Peyer's patch (tissue), 4 donors: ENCODE results near the gene TOM1L2. TPM values are rescaled to one million over a fixed set of nuclear protein-coding genes. Genes with fewer than 3 reads are reported as not detected.
A peak's percentile ranks its signal among the peaks of the same experiment; 100 is the strongest.

Experiments
- DNase-seq, 3 donors: peaks; one replicate each; pipeline ENCODE4 v3.0.0-alpha.2; 2017 to 2019
- H3K27ac ChIP-seq, 4 donors: fragments of 200-600 bp; sonication (generic); one replicate each; pipeline ENCODE4 v1.5.1; 2016 to 2019
- H3K27me3 ChIP-seq, 2 donors: fragments of 200-600 bp; sonication (generic); one replicate each; pipeline ENCODE4 v1.5.1; 2019
- H3K36me3 ChIP-seq, 3 donors: fragments of 200-600 bp; sonication (generic); one replicate each; pipeline ENCODE4 v1.5.1; 2016 to 2019
- H3K4me1 ChIP-seq, 4 donors: fragments of 200-600 bp; sonication (generic); one replicate each; pipeline ENCODE4 v1.5.1; 2016 to 2019
- H3K4me3 ChIP-seq, 4 donors: fragments of 200-600 bp; sonication (generic); 1 replicate in 3 of 4; 2 replicates in 1 of 4; pipeline ENCODE4 v1.5.1; 2016 to 2019; ENCODE audit warnings: mild to moderate bottlenecking in 1 of 4
- H3K9me3 ChIP-seq, 4 donors: fragments of 200-600 bp; sonication (generic); one replicate each; pipeline ENCODE4 v1.5.1; 2016 to 2019; ENCODE audit warnings: mild to moderate bottlenecking in 1 of 4
- CTCF ChIP-seq, 6 experiments: fragments of 450-650 bp in 4 of 6; fragments of 200-600 bp in 2 of 6; sonication (generic) in 1 of 6; IDR thresholded peaks; one replicate each; pipeline ENCODE4 v1.5.1; 2017 to 2019; ENCODE audit warnings: antibody characterized with exemption in 6 of 6, mild to moderate bottlenecking in 3 of 6, moderate library complexity in 1 of 6
- POLR2A ChIP-seq, 2 donors: fragments of 450-650 bp; IDR thresholded peaks; one replicate each; pipeline ENCODE4 v1.5.1; 2017; ENCODE audit warnings: antibody characterized with exemption in 2 of 2, mild to moderate bottlenecking in 2 of 2, moderate library complexity in 2 of 2
- total RNA-seq, 4 donors: library from RNA; depleted of rRNA; stranded (reverse); fragments of >200 nt; gene quantifications; one replicate each; pipeline ENCODE4 v1.1.0, GENCODE V29; 2016

TOM1L2 gene
- total RNA-seq, 4 donors from 2014 or later, result 49.5 to 74.8 (median 62.7) TPM

GRCh38 chr17:17837966-17838962 lies 133.9 kb downstream of the TOM1L2 start:
- H3K36me3 ChIP-seq, result no peaks in the 10 kb centered on the region
- H3K27me3 ChIP-seq, result no peaks in the 10 kb centered on the region
- peak overlapping the region; percentile 95 to 100 (median 99) for H3K27ac ChIP-seq
- TF ChIP-seq CTCF (IDR thresholded peaks at IDR 0.05), result no peak
- no peak for TF ChIP-seq POLR2A (IDR thresholded peaks at IDR 0.05)
- H3K9me3 ChIP-seq, result no peaks in the 10 kb centered on the region
- peaks cover 20 to 60% (median 35%) of the 10 kb centered on the region in 4 donors for H3K4me1 ChIP-seq
- DNase-seq, result peak in 1 of 3 donors; percentile 68
- H3K4me3 ChIP-seq, result no peak overlapping the region

- DNase-seq, result no peak
- Histone ChIP-seq H3K4me1 (peaks cover 20 to 61% (median 35%) of the 10 kb centered on the region in 4 donors), H3K27me3 (no peaks in the 10 kb centered on the region), H3K4me3 (peak overlapping the region in 2 of 4 donors; percentile 82 to 85), H3K27ac (peak overlapping the region; percentile 95 to 100 (median 99)), H3K9me3 (no peaks in the 10 kb centered on the region), H3K36me3 (no peaks in the 10 kb centered on the region)
- TF ChIP-seq CTCF (IDR thresholded peaks at IDR 0.05), result peak in 1 of 6 experiments; percentile 24
- TF ChIP-seq POLR2A (IDR thresholded peaks at IDR 0.05), result peak; percentile 16 to 24
Measured at GRCh38 chr17:17837380-17837821, 134.8 kb downstream of the TOM1L2 start.

GRCh38 chr17:17836818-17837379 lies 135.3 kb downstream of the TOM1L2 start, which contains the start of gene SREBF1:
Gene SREBF1, minus strand, starts transcription at chr17:17836986. Its CDS starts 169 bp downstream, at chr17:17836817.
- Histone ChIP-seq H3K4me3 (peak within 1 kb of the TSS; percentile 82 to 97 (median 90)), H3K4me1 (peaks cover 20 to 66% (median 35%) of the 10 kb centered on the region in 4 donors), H3K36me3 (peaks cover 0 to 5% (median 0%) of the 10 kb centered on the region in 3 donors), H3K9me3 (no peaks in the 10 kb centered on the region), H3K27me3 (no peaks in the 10 kb centered on the region), H3K27ac (peak within 1 kb of the TSS; percentile 95 to 100 (median 99))
- TF ChIP-seq POLR2A (IDR thresholded peaks at IDR 0.05), result no peak
- TF ChIP-seq CTCF (IDR thresholded peaks at IDR 0.05), result no peak
- DNase-seq, result peak; percentile 77 to 84 (median 81)

- TF ChIP-seq POLR2A (IDR thresholded peaks at IDR 0.05) (peak; percentile 99 to 100), CTCF (IDR thresholded peaks at IDR 0.05) (peak in 1 of 6 experiments; percentile 16)
- H3K4me1 ChIP-seq, result peaks cover 20 to 72% (median 35%) of the 10 kb centered on the region in 4 donors
Measured at GRCh38 chr17:17836250-17836817, 135.9 kb downstream of the TOM1L2 start.

More at GRCh38 chr17:17836250-17836817, 135.9 kb downstream of the TOM1L2 start:
- peak; percentile 98 to 99 (median 99) for DNase-seq
- peak overlapping the region; percentile 82 to 97 (median 90) for H3K4me3 ChIP-seq
- no peaks in the 10 kb centered on the region for H3K27me3 ChIP-seq
- H3K36me3 ChIP-seq, result peaks cover 0 to 10% (median 0%) of the 10 kb centered on the region in 3 donors
- no peaks in the 10 kb centered on the region for H3K9me3 ChIP-seq
- H3K27ac ChIP-seq, result peak overlapping the region; percentile 95 to 100 (median 99)
